ENCODE measurements around the gene ST3GAL4. TPM values are rescaled to one million over a fixed set of nuclear protein-coding genes. Genes with fewer than 3 reads are reported as not detected.
A peak's percentile ranks its signal among the peaks of the same experiment; 100 is the strongest.

Gene ST3GAL4
- total RNA-seq, 2 donors from 2014 or later: 57.1 to 109 TPM

- DNase-seq (no peak), ATAC-seq (peak in 1 of 2 donors; percentile 7)
These were observed 71.6 kb downstream of the ST3GAL4 start for GRCh38 chr11:126426820-126427749.

GRCh38 chr11:126430581-126431335 lies 75.3 kb downstream of the ST3GAL4 start:
- ATAC-seq (no peak), DNase-seq (no peak)
- intact Hi-C loops (cut with DNase I): no loop called here

More at GRCh38 chr11:126426820-126427749, 71.6 kb downstream of the ST3GAL4 start:
- intact Hi-C loops (cut with DNase I): no loop called here

- intact Hi-C loops (cut with DNase I): no loop called here
- DNase-seq (peak; percentile 87), ATAC-seq (peak; percentile 66 to 81)
These were observed 76.0 kb downstream of the ST3GAL4 start for GRCh38 chr11:126431401-126432064.

GRCh38 chr11:126432065-126432461 lies 76.6 kb downstream of the ST3GAL4 start:
- DNase-seq (no peak), ATAC-seq (peak in 1 of 2 donors; percentile 1)
- intact Hi-C loops (cut with DNase I): no loop called here

GRCh38 chr11:126432525-126432924 lies 77.0 kb downstream of the ST3GAL4 start:
- DNase-seq (peak; percentile 57), ATAC-seq (peak; percentile 14 to 25)
- intact Hi-C loops (cut with DNase I): no loop called here

- intact Hi-C loops (cut with DNase I): no loop called here
- DNase-seq (no peak), ATAC-seq (no peak)
These were observed 77.9 kb downstream of the ST3GAL4 start for GRCh38 chr11:126433244-126433846.

GRCh38 chr11:126433989-126434949 lies 78.8 kb downstream of the ST3GAL4 start:
- no peak for DNase-seq
- no peak for ATAC-seq
- intact Hi-C loops (cut with DNase I): no loop called here

GRCh38 chr11:126434950-126435335 lies 79.5 kb downstream of the ST3GAL4 start:
- intact Hi-C loops (cut with DNase I): no loop called here
- DNase-seq: no peak
- ATAC-seq: no peak

GRCh38 chr11:126436209-126436755 lies 80.8 kb downstream of the ST3GAL4 start:
- ATAC-seq (peak; percentile 6 to 15), DNase-seq (no peak)
- intact Hi-C loops (cut with DNase I): no loop called here

GRCh38 chr11:126437731-126438130 lies 82.2 kb downstream of the ST3GAL4 start:
- DNase-seq: no peak
- intact Hi-C loops (cut with DNase I): no loop called here
- no peak for ATAC-seq

GRCh38 chr11:126438272-126438671 lies 82.8 kb downstream of the ST3GAL4 start:
- peak; percentile 73 for DNase-seq
- ATAC-seq: peak; percentile 59 to 81
- intact Hi-C loops (cut with DNase I): no loop called here

GRCh38 chr11:126438691-126439090 lies 83.2 kb downstream of the ST3GAL4 start:
- peak in 1 of 2 donors; percentile 18 for ATAC-seq
- intact Hi-C loops (cut with DNase I): no loop called here
- no peak for DNase-seq

GRCh38 chr11:126440276-126440675 lies 84.8 kb downstream of the ST3GAL4 start:
- no peak for ATAC-seq
- intact Hi-C loops (cut with DNase I): loop anchor here (2.0 to 10.0 kb wide), 6 partner anchors 39 to 907 kb away; no protein-coding TSS in a partner anchor

GRCh38 chr11:126440792-126441514 lies 85.5 kb downstream of the ST3GAL4 start:
- DNase-seq (peak; percentile 77), ATAC-seq (peak; percentile 62 to 67)
- intact Hi-C loops (cut with DNase I): loop anchor here (2.0 to 10.0 kb wide), 6 partner anchors 38 to 906 kb away; no protein-coding TSS in a partner anchor

More at GRCh38 chr11:126440276-126440675, 84.8 kb downstream of the ST3GAL4 start:
- no peak for DNase-seq

- intact Hi-C loops (cut with DNase I): loop anchor here (5.0 to 10.0 kb wide), 3 partner anchors 549 to 904 kb away; no protein-coding TSS in a partner anchor
These were observed 87.6 kb downstream of the ST3GAL4 start for GRCh38 chr11:126443120-126443519.

GRCh38 chr11:126444072-126444471 lies 88.6 kb downstream of the ST3GAL4 start:
- intact Hi-C loops (cut with DNase I): loop anchor here (5.0 to 10.0 kb wide), 3 partner anchors 548 to 903 kb away; no protein-coding TSS in a partner anchor
- DNase-seq (no peak), ATAC-seq (no peak)

More at GRCh38 chr11:126443120-126443519, 87.6 kb downstream of the ST3GAL4 start:
- no peak for DNase-seq
- no peak for ATAC-seq

Measured in left cardiac atrium (tissue), 4 donors.